Stimulated activated CD4-positive, alpha-beta T cell treated with anti-CD3 and anti-CD28 coated beads, TNF-alpha, amount 100 ng/mL, for 4 hours (primary cell): ENCODE data around the gene NELFCD.
"Not testable (repeated sequence)": the region's sequence is repeated elsewhere in the genome, so short reads cannot be mapped to it uniquely, and the experiment has no call there.

Experiments
- DNase-seq, 3 experiments: peaks; one replicate each; pipeline ENCODE4 v3.0.0-alpha.2; 2020; ENCODE audit warnings: low read depth in 3 of 3

NELFCD gene

GRCh38 chr20:59025511-59025910, 44.5 kb downstream of the NELFCD start:
- DNase-seq: no peak

GRCh38 chr20:59026904-59027740, 46.1 kb downstream of the NELFCD start:
- DNase-seq: no peak

- no peak for DNase-seq
Measured at GRCh38 chr20:59027741-59028320, 46.8 kb downstream of the NELFCD start.

- DNase-seq: no peak
Measured at GRCh38 chr20:59028812-59029211, 47.8 kb downstream of the NELFCD start.

GRCh38 chr20:59030911-59031563, 50.0 kb downstream of the NELFCD start:
- DNase-seq: no peak

GRCh38 chr20:59031564-59032022, 50.5 kb downstream of the NELFCD start:
- no peak for DNase-seq

- DNase-seq: peak; percentile 94 to 95 (median 95)
Measured at GRCh38 chr20:59032023-59032712, 51.1 kb downstream of the NELFCD start, which contains the start of gene ATP5F1E. ATP5F1E (minus strand) TSS chr20:59032335; CDS start chr20:59032251, 84 bp downstream.

- no peak for DNase-seq
Measured at GRCh38 chr20:59032713-59033059, 51.6 kb downstream of the NELFCD start.

GRCh38 chr20:59033093-59033492, 52.0 kb downstream of the NELFCD start:
- no peak for DNase-seq

- DNase-seq: no peak
Measured at GRCh38 chr20:59033616-59034165, 52.6 kb downstream of the NELFCD start.

- DNase-seq: no peak
Measured at GRCh38 chr20:59035381-59035780, 54.3 kb downstream of the NELFCD start.

- no peak for DNase-seq
Measured at GRCh38 chr20:59037386-59037785, 56.3 kb downstream of the NELFCD start.

GRCh38 chr20:59039233-59039632, 58.2 kb downstream of the NELFCD start:
- no peak for DNase-seq

- no peak for DNase-seq
Measured at GRCh38 chr20:59040667-59041066, 59.6 kb downstream of the NELFCD start.

- DNase-seq: not testable (repeated sequence)
Measured at GRCh38 chr20:59041487-59041886, 60.4 kb downstream of the NELFCD start.

- no peak for DNase-seq
Measured at GRCh38 chr20:59042151-59042795, 61.2 kb downstream of the NELFCD start, which contains the start of gene PRELID3B. PRELID3B (minus strand) TSS chr20:59042786; CDS start chr20:59042730, 56 bp downstream.

- DNase-seq: peak; percentile 91 to 92 (median 91)
Measured at GRCh38 chr20:59042796-59043631, 62.0 kb downstream of the NELFCD start.

- DNase-seq: no peak
Measured at GRCh38 chr20:59043698-59044097, 62.6 kb downstream of the NELFCD start.

- no peak for DNase-seq
Measured at GRCh38 chr20:59044295-59044694, 63.2 kb downstream of the NELFCD start.
